Esophagus mucosa (tissue), 1 donor: Measurements from ENCODE around the gene MAPK4. TPM values are rescaled to one million over a fixed set of nuclear protein-coding genes. Genes with fewer than 3 reads are reported as not detected.
"Not testable (repeated sequence)": the region's sequence is repeated elsewhere in the genome, so short reads cannot be mapped to it uniquely, and the experiment has no call there.

Experiments
- ATAC-seq: fragments of 200-7000 bp; cut with Tn5 transposase; one replicate; pipeline ENCODE4 v1.9.1; 2020
- total RNA-seq: library from RNA; stranded (reverse); gene quantifications from one replicate; pipeline ENCODE4 v1.2.4, GENCODE V29; 2023
- donor health status: DM: yes; HTN: yes; CAD: no.

The MAPK4 gene
- total RNA-seq, 1 donor from 2014 or later = 0.12 TPM

DNA sequence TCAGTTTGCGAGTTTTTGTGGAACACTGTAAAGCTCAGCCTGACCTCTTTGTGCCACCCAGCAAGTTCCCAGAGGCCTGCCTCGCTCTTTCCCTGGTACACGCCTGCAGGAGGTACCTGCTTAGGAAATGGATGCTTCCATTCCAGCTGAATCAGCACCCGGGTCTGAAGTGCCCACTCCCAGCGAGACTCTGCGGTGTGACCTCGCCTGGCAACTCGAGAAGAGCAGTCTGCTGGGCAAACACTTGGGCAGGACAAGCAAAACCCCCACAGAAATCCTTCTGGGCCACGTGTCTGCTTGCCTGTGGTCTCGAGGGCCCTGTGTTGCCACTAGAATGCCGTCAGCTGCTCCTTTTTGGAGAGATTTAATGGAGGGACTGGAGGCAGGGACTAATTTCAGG lies 127.6 kb downstream of the MAPK4 start:
- no peak for ATAC-seq

DNA sequence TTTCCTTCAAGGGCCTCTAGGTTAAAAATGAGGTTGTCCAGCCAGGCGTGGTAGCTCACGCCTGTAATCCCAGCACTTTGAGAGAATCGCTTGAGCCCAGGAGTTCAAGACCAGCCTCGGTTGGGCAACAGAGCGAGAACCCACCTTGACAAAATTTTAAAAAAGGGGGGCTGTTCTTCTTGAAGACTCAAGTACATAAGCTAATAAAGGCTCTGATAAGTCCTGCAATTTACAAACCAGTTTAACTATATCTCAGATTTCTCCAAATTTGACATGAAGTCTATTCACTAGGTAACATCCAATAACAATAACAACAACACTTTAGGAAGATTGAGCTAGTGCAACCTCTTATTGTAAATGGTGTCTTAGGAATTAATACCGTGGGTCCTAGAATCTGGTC lies 129.7 kb downstream of the MAPK4 start:
- ATAC-seq = no peak

DNA sequence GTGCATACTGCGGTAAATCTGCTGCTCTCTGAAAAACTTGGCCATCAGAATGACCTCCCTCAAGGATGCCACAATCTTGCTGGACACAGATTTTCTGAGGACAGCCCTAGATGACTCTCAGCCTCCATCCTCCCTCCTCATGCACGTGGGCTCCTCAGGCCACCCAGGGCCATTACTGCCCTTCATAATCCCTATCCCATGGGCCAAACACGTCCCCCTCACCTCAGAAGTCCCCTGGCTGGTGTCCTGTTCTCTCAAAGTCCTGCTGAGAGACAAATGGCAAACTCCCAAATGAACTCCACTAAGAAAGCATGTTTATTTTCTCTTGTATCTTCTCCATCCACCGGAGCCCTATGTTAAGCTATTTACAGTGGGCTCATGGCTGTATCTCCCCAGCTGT lies 134.3 kb downstream of the MAPK4 start:
- no peak for ATAC-seq

DNA sequence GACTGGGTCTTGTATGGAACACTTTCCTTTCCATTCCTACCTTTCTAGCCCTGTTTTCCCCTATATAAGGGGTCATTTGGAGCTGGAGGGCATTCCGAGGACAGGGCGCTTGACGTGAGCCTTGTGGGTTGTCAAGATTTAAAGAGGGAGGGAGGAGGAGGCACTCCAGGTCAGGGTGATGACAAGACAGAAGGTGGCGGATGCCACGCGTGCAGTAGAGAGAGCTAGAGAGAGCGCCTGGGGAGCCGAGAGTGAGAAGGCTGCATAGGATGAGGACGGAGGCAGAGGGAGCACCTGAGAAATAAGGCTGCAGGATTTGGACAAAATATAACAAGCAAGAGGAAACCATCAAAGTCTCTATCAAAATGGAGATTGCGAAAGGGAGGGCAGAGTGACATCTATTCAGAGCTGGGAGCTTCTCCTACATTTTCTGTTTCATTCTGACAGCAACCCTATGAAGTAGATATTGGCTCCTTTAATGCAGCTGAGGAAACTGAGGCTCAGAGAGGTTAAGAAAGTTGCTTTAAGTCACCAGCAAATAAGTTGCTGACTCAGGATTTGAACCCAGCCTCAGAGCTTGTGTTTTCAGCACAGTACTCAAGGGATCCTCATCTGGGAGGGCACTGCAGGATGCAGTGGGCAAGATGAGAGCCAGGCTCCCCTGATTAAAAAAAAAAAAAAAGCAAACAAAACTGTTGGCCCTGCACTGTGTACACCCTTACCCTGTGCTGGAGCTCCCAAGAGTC lies 135.7 kb downstream of the MAPK4 start:
- ATAC-seq = no peak

DNA sequence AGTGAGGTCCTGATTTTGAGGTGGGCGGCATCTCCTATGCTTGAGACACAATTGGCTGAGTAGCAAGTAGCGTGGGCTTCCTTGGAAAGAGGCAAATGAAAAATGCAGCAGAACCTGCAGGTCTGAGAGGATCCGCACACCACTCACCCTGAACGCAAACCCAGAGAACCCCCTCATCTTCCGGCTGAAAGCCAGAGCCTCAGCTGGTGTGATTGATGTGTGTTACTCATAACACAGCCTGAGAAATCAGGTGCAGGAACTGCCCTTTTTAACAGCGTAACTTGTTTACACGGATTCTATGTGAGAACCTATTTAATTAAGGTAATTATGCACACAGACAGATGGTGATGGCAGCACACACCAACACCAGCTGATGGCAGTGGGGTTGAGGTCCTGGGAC lies 136.5 kb downstream of the MAPK4 start:
- ATAC-seq = no peak

DNA sequence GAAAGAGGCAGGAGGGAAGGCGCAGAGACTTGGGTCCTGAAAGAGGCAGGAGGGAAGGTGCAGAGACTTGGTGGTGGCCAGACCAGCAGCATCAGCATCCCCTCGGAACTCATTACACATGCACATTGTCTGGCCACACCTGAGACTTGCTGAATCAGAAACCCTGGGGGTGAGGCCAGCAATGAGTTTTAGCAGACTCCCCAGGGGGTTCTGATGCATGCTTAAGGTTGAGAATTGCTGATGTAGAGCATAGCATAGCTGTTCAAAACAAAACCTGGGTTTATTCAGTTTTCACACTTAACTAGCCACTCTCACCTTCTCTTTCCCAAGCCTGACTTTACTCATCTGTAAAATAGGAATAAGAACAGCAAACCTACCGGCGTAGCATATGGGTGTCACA lies 137.0 kb downstream of the MAPK4 start:
- ATAC-seq = no peak

DNA sequence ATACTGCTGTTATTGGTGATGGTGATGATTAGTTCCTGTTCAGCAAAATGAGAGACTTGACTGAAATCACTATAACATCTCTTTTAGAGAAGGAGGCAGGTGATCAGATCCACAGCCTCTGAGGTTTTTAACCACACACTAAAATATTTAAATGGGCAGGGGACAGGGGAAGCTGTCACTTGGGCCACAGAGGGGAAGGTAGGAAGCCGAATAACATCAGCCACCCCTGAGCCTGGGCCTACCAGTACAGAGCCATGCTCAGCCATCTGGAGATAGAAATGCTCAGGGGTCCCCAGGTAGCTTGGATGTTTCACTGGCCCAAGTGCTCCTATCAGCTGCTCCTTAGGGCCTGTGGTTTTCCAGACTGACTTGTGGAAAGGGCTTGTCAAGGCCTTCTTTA lies 137.6 kb downstream of the MAPK4 start:
- no peak for ATAC-seq

DNA sequence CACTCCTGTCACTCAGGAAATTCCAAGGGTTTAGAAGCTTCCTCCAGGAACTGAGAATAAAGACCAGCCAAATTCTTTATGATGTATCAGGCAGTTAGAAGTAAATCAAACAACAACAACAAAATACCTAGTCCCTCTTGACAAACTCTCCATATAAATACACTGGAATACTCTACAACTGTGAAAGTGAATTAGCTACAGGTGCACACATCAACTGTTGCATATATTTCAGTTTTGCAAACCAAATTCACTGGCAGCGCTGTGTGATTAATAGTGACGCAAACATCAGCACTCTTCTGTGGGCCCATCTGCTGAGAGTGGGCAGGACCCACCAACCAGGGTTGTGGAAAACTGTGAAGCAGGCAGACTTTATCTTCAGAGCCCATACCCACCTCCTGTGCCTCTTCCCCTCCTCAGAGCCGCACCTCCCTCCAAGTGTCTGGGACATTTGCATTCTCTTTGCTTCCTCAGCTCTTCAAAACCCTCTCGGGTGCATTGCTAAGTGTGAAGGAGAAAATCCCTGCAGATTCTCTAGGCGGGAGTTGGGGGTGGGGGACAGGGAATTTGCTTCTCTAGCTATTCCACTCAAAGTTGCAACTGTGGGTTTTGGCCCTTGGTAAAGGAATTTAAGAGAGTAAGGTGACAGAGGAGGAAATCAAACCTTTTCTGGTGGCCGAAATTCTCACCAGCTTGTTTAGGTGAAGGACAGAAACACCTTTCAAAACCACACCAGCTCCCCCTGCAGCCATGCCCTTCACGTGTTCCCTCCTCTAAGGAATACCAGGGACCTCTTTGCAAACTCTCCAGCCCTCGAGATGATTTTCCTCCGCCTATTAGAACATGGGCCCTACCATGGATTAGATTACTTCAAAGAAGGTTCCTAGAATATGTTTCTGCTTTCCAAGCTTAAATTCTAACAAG lies 140.6 kb downstream of the MAPK4 start:
- no peak for ATAC-seq

DNA sequence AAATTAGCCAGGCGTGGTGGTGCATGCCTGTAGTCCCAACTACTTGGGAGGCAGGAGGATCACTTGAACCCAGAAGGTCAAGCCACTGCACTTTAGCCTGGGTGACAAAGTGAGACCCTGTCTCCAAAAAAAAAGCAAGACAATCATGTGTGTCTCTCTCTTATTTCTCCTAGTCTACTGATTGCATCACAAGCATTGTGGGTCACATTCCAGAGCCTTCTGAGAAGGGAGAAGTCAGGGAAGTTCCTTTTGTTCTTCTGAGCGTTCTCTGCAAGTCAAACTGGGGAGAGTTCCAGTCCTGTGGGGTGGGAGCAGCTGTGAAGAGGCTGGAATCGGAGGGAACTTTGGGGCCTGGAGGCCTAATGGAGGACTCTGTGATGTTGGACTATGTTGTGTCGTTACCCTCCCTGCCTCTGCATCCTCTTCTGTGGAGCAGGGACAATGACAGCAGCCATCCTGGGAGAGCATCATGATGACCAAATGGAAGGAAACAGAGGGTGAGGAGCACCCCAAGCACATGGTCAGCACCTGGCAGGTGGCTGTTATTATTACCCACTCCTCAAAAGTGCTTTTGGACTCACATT lies 144.6 kb downstream of the MAPK4 start:
- ATAC-seq = no peak

DNA sequence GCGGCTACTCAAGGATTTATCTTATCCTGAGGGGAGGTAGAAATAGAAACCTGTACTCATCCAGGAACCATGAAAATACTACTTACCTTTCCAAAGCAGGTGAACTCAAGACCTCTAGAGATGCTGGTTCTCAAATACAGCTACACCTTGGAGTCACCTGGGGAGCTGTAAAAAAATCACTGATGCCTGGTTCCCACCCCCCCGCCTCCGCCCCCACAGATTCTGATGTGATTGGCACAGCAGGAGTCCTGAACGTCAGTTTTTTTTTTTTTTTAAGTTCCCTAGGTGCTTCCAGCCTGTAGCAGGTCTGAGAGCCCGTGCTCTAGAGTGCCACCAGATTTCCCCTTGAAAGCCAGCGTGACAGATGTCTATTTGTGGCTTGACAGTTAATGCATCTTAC lies 146.3 kb downstream of the MAPK4 start:
- ATAC-seq = no peak

DNA sequence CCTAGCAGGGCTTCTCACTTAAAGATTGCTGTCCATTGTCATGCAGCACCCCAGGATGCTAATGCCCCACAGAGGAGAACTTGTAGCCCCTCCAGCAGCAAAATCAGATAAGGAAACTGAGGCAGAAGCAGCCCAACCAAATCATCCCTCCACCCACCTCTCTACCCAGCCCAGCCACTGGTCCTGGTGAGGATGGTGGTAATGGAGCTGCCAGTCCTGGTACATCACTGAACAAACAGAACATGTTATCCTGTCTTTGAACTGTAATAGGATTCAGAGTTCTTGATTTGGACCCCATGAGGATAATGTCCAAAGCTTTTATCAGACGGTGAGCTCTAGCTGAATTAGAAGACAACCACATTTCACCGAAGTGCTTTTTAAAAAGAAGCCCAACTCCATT lies 146.8 kb downstream of the MAPK4 start:
- no peak for ATAC-seq

DNA sequence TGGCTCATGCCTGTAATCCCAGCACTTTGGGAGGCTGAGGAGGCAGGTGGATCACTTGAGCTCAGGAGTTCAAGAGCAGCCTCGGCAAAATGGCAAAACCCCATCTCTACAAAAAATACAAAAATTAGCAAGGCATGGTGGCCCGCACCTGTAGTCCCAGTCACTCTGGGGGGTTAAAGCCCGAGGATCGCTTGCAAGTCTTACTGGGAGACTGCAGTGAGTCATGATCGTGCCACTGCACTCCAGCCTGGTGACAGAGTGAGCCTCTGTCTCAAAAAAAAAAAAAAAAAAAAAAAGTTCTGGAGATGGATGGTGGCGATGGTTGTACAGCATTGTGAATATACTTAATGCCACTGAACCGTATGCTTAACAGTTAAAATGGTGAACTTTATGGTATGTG lies 147.4 kb downstream of the MAPK4 start:
- ATAC-seq = not testable (repeated sequence)

DNA sequence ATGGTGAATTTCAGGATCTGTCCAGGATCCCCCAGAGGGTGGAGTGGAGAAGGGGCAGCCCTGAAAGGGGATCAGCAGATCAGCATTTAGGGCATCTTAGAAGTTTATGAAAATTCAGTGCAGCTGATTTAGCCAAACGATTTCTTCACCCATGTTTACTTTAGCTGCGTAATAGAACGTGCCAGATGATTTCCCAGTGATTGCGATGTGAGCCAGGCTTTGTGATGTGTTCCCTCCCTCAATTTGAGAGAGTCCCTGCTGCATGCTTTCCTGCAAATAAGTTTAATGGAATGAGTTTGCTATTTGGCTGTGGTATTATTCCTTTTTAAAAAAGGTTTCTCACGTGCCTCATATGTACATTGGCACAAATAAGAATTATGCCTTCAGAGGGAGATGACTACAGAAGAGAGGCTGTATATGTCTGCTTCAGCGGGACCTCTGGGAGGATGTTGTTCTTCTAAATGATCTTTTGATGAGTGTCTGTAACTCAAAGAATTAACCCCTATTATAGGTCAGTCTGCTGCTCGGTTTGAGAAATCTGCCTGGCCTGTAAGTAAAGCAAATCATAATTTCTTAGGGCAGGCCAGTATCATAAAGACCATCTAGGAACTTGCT lies 148.1 kb downstream of the MAPK4 start:
- ATAC-seq = no peak

DNA sequence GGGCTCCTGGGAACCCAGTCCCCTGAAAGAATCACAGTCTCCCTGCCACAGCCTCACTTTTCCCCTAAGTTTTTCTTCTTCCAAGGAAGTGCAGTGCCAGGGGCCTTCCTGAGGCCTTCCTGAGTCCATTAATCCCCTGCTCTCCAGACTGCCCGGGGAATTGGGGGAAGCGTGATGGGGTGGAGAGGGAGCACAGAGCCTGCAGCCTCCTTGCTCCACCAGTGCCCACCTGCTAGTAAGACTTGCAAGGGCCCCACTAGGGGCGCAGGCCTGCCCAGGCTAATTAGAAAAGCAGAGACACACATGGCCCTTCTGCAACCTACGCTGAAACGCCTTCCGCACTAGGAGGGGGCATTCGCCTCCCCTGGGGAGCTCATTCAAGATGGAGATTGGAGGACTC lies 149.3 kb downstream of the MAPK4 start:
- no peak for ATAC-seq

DNA sequence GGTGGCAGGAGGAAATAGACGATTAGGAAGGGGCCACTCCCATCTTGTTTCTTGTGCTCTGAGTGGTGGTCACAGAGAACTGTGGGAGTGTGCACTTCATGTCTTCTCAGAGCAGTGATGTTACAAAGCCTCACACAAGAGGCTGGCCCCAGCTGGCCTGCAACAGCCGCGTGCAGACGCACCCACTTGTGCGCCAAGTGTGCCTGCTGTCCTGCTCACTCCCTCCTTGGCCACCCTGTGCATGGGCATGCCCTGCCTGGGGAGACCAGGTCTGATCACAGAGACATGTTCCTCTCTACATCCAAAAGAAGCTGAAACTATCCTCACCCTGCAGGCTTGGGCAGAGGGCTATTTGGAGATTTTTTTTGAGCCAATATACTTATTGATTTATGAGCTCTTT lies 151.5 kb downstream of the MAPK4 start:
- no peak for ATAC-seq

DNA sequence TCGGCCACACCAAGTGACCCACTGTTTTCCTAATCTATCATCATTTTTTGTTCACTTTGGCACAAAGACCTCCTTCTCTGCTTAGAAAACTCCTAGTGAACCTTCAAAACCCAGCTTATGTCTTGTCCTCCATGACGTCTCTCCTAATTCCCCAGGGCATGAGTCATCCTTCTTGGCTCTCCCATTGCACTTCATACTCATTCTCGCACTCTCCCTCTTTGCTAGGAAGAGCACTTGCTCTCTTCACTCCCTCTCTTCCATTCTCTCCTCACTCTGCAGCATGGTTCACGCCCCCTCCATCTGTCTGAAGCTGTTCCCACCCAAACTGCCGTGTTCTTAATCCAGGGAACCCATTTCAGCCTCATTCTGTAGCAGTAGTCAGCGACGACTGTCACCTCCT lies 156.0 kb downstream of the MAPK4 start:
- no peak for ATAC-seq

DNA sequence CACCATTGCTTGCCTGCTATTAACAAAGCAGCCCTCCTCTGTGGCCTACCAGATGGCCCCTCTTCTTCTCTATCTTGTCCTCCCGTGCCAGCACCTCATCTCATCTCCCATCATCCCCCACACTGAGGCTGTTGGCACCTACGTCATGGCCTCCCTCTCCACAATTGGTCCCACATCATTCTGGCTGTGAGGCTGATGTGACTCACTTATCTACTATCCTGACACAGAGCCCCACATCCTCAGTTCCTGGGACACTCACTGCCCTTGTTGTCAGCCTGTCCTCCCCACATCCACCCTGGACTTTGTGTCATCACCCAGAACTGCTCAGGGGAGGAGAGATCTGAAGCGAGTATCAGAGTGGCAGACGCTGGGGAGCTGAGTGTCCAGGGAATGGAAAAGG lies 157.0 kb downstream of the MAPK4 start:
- ATAC-seq = no peak

DNA sequence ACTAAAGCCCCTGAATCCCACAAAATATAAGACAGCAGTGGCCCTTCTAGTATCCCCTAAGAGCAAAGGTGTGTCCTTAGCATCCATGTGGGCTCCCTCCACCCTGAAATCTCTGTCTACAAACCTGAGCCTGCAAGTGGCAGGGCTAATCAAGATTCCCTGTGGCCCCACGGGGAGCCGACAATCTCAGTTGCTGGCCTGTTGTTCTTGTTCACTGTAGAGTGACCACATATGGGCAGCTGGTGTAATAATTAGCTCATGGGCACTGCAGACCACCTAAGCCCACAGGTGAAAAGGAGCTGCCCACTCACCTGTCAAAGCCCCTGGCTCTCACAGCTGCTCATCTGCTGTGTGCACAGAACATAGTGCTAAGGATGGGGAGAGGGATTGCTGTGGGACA lies 157.7 kb downstream of the MAPK4 start:
- no peak for ATAC-seq

DNA sequence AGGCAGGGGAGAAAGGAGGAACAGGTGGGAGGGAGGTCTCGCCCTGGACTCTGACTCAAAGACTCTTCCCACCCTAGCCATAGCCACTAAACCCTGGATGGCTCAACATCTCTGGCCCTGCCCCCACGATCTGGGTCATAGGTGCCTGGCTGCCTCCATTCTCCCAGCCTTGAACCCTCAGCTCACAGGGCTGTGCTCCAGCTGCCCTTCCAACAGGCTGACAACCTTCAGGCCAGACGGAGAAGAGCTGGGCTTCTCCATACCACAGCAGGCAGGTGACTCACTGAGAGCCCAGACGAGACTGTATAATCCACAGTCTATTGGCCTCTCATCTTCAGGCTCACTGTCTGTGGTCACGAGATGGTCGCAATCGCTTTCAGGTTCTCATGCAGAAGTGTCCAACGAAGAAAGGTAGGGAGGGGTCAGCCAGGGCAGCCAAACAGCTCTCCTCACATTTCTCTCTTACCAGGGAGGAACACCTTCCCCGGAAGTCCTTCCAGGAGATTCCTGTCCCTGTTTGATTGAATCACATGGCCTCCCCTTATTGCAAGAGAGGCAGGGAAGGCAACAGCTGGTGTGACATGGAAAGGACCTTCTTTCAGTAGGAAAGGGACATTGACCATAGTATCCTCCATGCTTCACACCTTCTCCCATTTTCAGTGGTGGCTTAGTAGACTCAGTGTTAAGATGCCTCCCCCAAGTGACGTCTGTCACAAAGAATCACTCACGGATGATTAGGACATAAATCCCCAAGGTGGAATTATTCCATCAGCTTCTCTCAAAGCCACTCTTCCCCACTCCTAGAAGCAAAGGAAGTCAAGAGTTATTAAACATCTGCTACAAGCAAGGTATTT lies 159.8 kb downstream of the MAPK4 start:
- no peak for ATAC-seq

DNA sequence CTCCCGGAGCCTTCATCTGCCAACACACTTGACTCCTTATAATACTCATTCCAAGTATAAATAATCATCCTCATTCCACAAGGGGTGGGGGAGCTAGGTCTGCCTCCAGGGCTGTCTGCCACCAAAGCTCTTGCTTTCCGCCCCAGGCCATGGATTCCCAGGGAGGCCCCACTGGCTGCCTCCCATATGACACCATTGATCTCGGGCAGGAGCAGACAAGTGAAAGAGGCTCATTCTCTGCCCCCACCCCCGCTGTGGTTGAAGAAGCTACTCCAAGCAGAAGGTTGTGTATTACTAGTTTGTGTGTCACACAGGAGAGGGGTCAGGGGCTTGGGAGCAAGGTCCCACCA lies 160.4 kb downstream of the MAPK4 start:
- no peak for ATAC-seq

DNA sequence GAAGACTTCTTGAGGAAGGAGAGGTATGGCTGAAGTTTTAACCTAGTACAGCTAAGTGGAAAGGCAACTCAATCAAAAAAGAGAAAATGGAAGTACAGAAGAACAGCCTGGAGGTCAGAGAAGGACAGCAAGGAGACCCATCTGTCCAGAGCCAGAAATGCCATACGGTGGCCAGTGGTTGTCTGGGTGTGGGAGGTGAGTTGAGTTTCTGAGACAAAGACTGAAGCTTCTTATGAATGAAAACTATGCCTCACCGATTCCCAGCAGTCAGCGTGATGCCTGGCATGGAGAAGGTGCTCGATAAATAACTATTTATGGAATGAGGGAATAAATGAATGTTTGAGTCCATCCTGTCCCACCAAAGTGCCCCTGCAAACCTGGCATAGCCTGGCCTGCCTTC lies 161.1 kb downstream of the MAPK4 start:
- ATAC-seq = no peak

DNA sequence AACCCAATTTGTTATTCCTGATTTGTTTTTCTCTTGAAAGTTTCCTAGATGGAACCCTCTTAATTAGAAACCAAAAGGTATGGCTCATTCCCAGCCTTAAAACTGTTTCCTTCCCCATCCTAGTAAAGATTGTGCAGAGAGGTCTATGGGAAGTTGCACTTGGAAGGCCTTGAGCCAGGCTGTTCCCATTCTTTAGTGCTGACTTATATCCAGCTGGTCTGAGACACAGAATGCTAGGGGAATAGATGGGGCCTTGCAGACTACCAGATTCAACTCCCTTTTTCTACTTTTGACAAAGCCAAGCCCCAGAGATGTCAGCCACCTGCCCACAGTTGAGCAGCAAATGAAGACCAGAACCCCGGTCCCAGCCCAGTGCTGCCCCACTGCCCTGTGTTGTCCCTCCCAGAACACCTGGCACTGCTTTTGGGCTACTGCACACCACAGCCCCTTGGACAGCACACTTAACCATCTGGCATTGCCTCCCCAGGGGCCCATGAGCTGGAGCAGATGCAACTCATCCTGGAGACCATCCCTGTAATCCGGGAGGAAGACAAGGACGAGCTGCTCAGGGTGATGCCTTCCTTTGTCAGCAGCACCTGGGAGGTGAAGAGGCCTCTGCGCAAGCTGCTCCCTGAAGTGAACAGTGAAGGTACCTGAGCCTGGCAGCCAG lies 161.7 kb downstream of the MAPK4 start:
- no peak for ATAC-seq
